Left renal cortex interstitium (tissue), 4 donors: ENCODE data around the gene WDSUB1. TPM values are rescaled to one million over a fixed set of nuclear protein-coding genes. Genes with fewer than 3 reads are reported as not detected.

Experiments used
- DNase-seq, 4 donors: peaks; one replicate each; pipeline ENCODE4 v3.0.0-alpha.2; 2013; ENCODE audit warnings: low read depth in 4 of 4, low spot score in 2 of 4, missing footprints in 1 of 4
- polyA plus RNA-seq, 4 donors: library from polyadenylated mRNA; unstranded; fragments of 120-200 nt; gene quantifications; one replicate each; pipeline ENCODE4 v1.2.1, GENCODE V29; 2013; ENCODE audit not compliant: insufficient read length in 4 of 4

The WDSUB1 gene
- polyA plus RNA-seq, 4 donors = 24.5 to 32.9 (median 29.7) TPM

DNA sequence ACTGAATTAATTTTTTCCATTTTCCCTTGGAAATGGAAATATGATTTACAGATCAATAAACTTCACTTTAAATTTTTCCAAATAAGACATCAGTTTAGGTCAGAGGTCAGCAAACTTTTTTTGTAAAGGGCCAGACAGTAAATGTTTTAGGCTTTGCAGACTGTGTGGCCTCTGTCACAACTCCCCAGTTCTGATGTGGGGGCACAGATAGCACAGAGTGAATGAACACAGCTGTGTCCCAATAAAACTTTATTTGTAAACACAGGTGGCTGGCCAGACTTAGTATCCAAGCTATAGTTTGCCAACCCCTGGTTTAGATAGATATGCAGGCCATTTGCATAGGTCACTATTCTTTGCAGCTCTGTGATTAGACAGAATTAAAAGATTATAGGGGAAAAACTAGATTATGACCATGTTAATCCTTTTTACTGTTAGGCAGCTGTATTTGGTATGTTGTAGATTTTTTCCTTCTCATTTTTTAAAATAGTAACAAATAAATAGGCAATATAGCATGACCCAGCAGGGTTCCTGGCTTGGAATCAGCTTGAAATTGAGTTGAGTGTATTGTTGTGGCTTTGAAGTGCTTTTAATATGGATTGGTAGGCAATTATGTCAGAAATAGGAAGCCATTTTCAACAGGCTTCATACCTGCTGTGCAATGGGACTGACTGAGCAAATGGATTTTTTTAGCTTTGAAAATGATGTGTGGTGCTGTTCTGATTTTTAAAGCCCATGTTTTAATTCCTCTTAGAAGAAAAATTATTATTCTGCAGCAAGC lies 59.7 kb downstream of the WDSUB1 start:
- no peak for DNase-seq

DNA sequence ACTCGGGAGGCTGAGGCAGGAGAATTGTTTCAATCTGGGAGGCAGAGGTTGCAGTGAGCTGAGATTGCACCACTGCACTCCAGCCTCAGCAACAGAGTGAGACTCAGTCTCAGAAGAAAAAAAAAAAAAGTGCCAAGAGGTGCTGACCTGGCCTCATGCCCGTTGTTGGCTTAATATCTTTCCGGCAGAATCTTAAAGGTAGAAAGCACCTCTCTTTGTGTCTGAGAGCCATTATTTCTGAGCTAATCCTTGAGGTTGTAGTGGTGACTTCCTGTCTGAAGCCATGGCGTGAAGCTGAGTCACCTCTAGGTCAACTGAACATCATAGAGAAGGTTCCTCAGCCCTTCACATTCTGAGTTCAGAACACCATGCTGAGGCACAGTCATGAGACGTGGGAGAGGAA lies 60.4 kb downstream of the WDSUB1 start:
- no peak for DNase-seq

DNA sequence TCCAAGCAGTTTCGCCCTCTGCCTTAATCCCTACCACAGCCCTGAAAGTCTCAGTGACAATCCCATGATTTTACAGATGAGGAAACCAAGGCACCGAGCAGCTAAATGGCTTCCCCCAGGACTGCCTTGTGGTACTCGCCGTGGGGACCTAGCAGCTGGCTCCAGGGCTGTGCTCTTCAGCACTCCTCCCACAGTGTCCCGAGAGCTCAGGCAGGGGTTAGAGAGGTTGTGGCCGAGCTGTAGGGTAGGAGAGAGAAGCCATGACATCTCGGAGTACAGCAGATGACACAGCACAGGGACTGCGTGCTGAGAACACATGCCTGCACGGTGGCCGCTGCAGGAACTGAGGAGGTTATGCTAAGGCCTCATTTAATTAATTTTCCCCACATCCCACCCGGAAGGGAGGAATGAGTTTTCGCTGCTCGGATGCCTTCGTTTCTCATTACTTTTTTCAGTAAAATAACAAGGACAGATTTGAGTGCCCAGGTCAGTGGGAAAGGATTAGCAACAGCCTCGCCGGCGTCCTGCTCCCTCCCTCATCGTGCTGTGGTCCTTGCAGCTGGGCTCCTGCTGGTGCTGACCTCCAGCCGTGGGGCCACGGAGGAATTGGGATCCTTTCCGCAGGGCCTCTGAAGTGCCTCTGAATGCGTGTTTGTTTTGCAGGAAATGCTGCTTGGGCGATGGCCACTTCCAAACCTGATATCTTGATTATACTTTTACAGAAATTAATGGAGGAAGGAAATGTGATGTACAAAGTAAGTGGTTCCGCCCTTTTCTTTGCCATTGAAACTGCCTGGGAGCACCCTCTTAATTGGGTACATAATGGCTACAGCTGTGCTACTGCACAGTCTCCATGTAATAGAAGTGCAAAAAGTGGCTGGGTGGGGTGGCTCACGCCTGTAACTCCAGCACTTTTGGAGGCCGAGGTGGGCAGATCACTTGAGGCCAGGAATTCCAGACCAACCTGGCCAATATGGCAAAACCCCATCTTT lies 61.2 kb downstream of the WDSUB1 start:
- DNase-seq = no peak

DNA sequence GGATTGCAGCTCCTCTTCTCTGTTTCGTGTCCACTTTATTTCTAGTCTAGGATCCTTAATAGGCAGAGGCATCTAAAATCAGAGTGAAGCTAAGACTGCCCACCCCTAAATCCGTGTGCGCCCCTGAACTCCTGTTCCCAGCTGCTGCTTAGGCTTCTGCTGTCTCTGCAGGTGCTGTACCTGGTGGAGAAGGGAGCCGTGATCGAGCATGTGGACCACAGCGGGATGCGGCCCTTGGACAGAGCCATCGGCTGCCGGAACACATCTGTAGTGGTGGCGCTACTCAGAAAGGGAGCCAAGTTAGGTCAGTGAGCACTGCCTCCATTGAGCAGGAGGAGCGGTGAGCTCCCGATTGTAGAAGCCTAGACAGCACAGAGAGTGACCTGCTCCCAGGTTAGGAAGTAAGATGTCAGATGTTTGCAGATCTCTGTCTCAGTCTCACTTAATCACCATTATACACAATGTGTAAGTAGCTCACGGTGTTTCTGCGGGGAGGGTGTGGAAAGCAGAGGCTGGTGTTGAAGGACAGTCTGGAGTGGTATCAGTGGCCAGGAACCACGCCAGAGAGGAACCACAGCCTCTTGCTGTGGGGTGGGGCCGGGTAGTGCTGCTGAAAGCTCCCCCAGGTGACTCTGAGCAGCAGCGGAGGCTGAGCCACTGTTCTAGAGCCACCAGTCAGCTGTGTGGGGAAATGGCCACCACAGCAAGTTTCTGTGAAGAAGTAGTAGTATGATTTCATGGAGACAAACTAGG lies 62.3 kb downstream of the WDSUB1 start:
- DNase-seq = no peak

DNA sequence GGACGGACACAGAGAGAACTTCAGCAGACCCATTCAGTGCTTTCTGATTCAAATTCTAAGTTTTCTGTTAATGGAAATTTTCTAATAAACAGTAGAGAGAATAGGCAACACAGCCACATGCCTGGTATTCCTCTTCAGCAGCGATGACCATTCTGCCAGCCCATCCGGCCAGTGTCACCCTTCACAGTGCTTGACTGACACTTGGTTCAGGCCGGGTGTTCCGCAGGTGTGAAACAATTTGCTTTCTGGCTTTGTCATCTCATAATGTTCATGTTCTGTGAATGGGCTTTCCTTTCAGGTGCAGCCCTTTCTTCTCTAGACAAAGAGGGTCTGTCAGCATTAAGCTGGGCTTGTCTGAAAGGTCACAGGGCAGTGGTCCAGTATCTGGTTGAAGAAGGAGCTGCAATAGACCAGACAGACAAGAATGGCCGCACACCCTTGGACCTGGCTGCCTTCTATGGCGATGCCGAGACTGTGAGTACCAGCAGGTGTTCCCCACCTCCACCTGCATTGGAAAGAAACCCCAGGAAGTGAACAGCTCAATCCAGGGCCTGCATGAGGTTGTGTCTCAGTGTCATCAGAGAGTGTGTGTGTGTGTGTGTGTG lies 67.0 kb downstream of the WDSUB1 start:
- DNase-seq = no peak

DNA sequence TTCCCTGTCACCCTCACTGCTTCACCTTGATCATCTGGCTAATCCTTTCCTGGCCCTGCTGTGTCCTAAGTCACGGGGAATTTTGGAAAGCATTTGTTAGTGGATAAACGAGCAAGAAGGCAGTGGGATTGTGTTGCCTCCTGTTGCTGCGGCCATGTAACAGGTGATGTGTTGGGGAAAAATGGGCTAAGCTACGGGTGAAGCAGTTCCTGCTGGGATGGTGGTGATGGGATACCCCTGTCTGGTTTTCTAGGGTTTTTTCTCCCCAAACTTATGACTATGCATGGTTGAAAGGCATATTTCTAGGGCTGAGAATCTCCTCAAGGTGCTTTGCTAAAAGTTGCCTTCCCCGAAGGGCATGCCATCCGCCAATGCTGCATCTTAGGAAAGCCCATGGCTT lies 68.1 kb downstream of the WDSUB1 start:
- no peak for DNase-seq

DNA sequence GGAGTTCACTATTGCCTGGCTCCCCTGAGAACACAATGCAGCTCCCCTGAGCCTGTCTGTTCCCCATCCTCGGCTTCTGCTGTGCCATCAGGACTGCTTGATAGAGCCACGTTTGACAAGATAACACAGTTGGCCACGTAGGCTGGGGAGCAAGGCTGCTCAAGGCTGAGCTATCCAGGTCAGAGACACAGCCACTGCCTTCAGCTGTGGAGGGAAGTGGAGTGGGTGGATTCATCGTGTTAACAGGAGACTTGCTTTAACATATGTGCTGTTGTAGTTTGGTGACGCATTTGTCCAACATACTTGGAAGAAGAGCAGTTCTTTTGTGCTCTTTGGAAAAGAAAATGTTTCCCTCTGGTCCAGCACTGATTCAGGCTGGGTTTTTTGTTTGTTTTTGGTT lies 68.8 kb downstream of the WDSUB1 start:
- DNase-seq = no peak

DNA sequence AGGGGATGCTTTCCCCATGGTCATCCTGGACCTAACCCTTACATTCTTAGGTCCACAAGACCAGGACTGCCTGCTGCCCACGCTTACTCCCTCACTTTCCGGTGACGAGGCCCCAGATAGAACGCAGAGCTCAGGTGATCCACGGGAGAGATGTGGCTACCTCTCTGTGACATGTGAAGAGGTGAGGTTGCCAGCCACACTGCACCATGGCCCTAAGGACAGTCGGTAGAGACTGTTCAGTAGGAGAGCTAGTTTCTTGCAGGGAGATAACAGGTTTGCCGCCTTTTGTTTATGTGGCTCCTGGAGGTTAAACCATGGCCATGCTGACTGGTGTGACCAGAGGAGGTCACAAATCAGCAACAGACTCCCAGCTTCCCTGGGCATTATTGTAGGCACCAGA lies 71.4 kb downstream of the WDSUB1 start:
- no peak for DNase-seq

DNA sequence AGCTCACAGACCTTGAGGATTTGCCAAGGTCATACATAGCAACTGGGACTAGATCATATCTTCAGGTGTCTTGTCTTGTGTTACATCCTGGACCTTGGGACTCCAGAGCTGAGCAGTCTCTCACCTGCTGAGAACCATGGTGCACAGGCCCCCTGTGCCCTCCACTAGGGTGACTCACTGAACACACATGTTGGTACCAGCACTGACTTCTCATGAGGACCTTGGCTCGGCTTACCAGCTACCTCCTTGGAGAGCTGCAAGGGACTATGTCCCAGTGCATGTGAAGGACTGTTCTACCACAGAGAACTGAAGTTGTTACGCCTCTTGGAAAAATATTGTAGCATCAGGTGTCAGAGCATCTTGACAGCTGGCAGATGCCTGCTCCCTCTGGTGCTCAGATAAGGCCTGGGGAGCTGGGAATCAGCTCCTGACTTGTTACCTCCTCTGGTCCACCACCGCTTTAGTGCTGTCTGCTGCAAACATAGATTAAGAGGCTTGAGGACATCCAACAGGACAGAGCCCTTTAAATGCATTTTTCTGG lies 72.1 kb downstream of the WDSUB1 start:
- no peak for DNase-seq

DNA sequence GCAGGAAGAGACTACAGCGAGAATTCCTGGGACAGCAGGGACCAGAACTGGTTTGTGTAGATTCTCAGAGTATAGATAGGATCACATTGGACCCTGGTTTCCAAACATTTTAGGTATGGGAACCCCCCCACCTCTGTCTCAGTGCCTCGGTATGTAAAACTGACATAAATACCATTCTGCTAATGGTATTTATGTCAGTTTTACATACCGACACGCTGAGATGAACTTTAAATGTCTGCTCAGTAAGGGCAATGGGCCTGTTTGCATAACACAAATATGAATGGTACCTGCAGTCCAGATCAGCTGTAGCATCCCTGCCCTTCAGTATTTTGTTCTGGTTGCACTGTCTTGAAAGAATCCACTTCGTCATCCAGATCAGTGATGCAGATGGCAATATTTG lies 73.2 kb downstream of the WDSUB1 start:
- DNase-seq = no peak

DNA sequence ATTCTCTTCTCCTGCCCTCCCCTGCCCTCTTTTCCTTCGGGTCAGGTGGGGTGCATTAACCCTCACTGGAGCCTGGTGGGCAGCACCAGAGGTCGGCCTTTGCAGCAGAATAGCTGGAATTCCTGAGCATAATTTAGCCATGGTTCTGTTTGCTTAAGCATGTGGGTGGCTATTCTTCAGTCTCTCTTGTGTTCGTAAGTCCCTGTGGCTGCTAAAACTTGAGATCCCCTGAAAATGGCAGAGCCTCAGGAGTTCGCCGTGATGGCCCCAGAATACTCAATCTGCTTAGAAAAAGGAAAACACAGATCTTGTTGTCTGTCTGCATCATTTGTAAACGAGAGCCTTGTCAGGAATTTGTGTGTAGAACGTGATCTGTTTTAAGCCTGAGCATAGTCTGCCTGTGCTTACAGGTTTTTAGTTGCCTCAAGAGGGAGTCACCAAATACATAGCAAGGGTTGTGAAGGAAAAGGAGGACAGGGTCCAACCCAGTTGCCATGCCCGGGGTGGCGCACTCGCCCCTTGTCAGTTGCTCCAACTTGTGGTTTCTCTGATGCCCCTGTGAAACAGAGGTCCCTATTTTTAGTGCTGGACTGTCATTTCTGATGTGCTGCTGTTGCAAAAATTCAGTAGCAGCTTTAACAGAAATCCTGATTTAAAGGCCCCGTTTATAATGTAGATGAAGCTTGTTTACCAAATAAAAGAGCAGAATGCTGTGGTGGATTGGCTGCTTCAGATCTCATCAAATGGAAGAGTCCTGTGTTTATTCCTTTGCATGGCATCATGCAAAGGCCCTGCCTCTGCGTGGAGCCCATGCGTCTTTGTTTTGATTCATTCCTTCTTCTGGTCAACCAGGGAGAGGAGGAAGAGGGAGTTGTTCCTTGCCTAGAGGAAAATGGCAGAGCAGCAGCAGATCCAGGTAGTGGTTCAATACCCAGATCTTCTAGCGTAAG lies 74.8 kb downstream of the WDSUB1 start:
- DNase-seq = peak in 1 of 4 donors; percentile 47

DNA sequence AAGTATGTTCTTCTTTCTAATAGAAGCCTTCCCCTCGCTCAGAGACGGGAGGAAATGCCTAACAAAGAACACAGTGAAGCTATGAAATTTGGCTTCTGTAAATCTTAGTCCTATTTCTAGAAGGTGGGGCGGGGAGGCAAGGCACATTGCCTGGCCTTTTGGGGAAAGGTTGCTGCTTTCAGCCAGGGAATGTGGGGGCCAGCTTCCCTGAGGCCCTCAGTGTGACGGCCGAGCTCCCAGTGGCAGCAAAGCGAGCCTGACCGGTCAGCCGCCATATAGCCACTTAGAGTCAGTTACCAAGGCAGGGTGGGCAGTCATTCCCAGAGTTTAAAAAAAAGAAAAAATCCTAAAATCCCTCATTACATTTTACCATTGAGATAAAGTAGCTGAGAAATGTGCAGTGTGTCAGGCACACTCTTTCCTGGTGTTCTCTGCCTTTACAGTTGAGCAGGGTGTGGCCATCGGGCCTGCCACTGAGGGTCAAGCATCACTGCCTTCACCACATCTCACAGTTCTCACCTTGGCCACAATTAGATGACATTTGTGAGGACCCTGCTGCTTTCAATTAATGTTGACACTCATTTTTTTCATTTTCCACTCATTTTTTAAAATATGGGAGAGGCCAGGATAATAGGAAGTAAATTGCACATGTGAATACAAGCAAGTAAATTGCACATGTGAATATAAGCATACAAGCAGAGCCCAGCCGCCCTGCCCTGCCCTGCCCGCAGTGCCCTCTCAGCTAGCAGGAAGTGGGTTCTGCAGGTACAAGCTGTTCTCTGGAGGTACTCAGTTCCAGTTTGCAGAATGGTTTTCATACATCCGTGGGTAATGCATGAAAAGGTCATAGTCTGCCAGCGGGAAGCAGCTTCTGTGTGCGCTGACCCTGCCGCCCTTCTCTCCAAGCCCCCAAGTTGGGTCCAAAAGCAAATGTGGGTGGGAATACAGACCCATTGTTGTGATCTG lies 76.9 kb downstream of the WDSUB1 start:
- no peak for DNase-seq

DNA sequence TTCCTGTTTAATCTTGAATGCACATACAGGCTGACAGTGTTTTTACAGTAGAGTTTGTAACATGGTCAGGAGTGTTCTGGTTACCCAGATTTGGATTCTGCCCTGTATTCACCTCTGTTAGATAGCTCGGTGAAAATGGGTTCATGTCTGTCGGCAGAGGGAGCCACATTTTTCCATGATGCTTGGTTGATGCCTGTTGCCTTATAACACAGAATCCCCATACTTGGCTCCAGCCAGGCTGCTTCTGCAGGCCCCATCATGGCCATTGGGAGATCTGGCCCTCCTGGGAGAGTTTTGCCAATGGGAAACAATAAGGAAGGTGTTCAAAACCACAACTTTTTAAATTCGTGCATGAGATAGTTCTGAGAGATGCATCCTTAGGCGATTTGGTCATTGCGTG lies 78.1 kb downstream of the WDSUB1 start:
- no peak for DNase-seq

DNA sequence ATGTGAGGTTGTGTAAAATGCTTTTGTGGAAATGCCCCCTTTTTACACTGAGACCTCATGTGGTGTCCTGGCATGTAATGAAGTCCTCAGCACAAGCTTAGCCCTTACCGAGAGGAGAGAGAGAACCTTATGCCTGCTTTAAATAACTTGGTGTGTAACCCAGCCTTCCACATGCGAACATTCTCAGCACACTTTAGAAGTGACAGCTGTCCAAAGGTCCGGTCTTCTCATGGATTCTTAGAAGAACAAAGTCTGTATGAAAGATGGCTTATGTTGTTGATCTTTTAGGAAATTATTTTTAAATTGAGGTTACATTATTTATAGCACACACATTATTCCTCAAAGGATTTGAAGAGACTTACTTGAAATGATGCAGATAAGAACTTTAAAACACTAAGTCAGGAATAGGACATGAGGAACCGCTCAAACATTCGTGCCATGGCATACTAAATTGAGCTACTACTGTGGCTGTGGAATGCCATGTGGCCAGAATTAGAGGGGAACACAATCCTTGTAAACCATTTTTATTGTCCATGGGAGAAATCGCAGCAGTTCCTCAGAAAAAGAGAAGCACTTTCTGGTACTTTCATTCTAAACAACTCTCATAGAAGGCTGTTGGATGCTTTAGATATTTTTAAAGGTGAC lies 79.6 kb downstream of the WDSUB1 start:
- no peak for DNase-seq

DNA sequence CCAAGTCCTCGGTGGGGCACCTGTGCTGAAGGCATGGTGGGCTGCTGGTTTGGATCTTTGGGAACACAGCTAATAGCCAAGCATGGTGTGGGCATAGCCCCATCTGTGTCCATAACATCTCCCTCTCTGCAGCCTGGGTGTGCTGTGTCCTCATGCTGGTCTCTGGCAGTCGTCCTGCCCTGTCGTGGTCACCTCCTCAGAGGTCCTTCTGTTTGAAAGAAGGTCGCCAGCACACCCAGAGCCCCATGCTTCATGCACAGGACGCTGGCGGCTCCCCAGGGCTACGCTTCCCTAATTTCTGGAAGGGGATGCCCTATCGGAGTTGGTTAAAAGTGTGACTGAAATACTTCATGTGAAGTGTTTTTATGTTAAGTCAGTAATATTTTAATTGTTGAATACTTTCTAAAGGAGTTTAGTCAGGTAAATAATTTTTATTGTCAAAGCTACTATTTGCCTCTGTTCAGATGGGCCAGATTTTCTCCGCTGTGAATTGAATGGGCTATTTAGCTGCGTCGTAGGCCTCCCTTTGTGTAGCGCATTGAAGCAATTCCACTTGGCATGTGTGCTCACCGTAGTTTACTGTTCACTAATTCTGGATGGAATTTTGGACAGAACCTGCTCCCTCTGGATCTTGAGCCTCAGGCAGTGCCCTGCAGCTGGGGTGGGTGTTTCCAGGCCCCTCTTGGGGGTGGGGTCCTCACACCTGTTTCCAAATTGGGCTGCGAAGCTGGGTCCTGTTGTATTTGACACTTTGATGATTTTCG lies 81.9 kb downstream of the WDSUB1 start:
- no peak for DNase-seq

DNA sequence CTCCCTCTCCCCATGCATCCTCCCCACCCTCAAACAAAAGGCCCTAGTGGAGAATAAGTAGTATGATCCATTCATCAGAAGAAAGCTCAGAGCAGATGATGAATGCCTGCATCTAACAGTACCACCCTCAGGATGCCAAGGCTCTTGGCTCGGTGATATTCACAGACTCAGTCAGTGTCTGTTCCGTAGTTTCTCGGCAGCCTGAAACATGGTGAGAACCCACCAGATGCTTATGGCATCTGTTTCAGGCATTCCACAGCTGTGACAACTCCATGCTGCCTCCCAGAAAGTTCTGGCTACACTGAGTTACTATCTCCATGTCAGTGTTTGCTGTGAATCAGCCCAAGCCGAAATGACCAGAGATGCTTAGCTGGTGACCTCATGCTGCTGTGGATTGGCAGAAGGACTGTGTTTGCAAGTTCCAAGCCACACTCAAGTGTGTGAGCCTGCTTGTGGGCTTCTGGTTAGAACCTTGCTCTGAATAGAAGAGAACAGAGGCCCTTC lies 83.9 kb downstream of the WDSUB1 start:
- DNase-seq = no peak
